D721Med (cell line): ENCODE measurements around the gene ALOXE3.
"Not testable (repeated sequence)": the region's sequence is repeated elsewhere in the genome, so short reads cannot be mapped to it uniquely, and the experiment has no call there.

Source experiments
- DNase-seq: peaks from one replicate; pipeline ENCODE4 v3.0.0; 2011; ENCODE audit warnings: low spot score; ENCODE audit not compliant: insufficient read length
- FAIRE-seq: peaks from 2 replicates; lab custom pipeline; 2011; peaks lifted over from hg19 to GRCh38; lab: Jason Lieb, UNC
- CTCF ChIP-seq: IDR thresholded peaks from 2 replicates; pipeline ENCODE4 v1.5.1; 2012; ENCODE audit warnings: mild to moderate bottlenecking, control low read depth; ENCODE audit not compliant: insufficient read depth; ENCODE audit errors: missing control alignments

Gene ALOXE3

GRCh38 chr17:8079291-8080207 is 38.8 kb downstream of the ALOXE3 start:
- DNase-seq (peak; percentile 93), FAIRE-seq (no peak)
- TF ChIP-seq CTCF = peak; percentile 39

- not testable (repeated sequence) for DNase-seq, FAIRE-seq
Observed at GRCh38 chr17:8077939-8078338, 40.4 kb downstream of the ALOXE3 start.

GRCh38 chr17:8076502-8077266 is 41.6 kb downstream of the ALOXE3 start:
- no peak for DNase-seq
- no peak for FAIRE-seq
- no peak for TF ChIP-seq CTCF

- DNase-seq = no peak
- no peak for TF ChIP-seq CTCF
- no peak for FAIRE-seq
Observed at GRCh38 chr17:8075574-8076342, 42.6 kb downstream of the ALOXE3 start.

- no peak for FAIRE-seq
- TF ChIP-seq CTCF = no peak
- DNase-seq = no peak
Observed at GRCh38 chr17:8075081-8075480, 43.2 kb downstream of the ALOXE3 start.

GRCh38 chr17:8074554-8074953 is 43.8 kb downstream of the ALOXE3 start:
- no peak for DNase-seq
- TF ChIP-seq CTCF = no peak
- FAIRE-seq = no peak
